Upper lobe of right lung (tissue), 1 donor: ENCODE data around the gene B4GALNT3. TPM values are rescaled to one million over a fixed set of nuclear protein-coding genes. Genes with fewer than 3 reads are reported as not detected.
A peak's percentile ranks its signal among the peaks of the same experiment; 100 is the strongest.

ENCODE experiments used
- ATAC-seq: fragments of 200-7000 bp; cut with Tn5 transposase; one replicate; pipeline ENCODE4 v1.9.1; 2020; ENCODE audit warnings: mild to moderate bottlenecking, moderate library complexity
- DNase-seq: peaks from one replicate; pipeline ENCODE4 v3.0.0-alpha.2; 2020
- H3K27ac ChIP-seq: fragments of 200-600 bp; one replicate; pipeline ENCODE4 v1.8.0; 2022
- H3K27me3 ChIP-seq: fragments of 200-600 bp; one replicate; pipeline ENCODE4 v1.8.0; 2022; ENCODE audit warnings: mild to moderate bottlenecking
- H3K36me3 ChIP-seq: fragments of 200-600 bp; one replicate; pipeline ENCODE4 v1.8.0; 2022
- H3K4me1 ChIP-seq: fragments of 200-600 bp; one replicate; pipeline ENCODE4 v1.8.0; 2022
- H3K4me3 ChIP-seq: fragments of 200-600 bp; one replicate; pipeline ENCODE4 v1.8.0; 2022; ENCODE audit warnings: mild to moderate bottlenecking
- H3K9me3 ChIP-seq: fragments of 200-600 bp; one replicate; pipeline ENCODE4 v1.8.0; 2022
- CTCF ChIP-seq: fragments of 200-600 bp; IDR thresholded peaks from one replicate; pipeline ENCODE4 v1.8.0; 2022; ENCODE audit warnings: antibody characterized with exemption
- intact Hi-C: fragments of 100-400 bp; cut with DNase I; formaldehyde crosslinking; loops from one replicate; pipeline ENCODE4 v1.11.0; 2022
- total RNA-seq: library from RNA; stranded (reverse); fragmentation: NEBNext Ultra II Directional; extraction: Animal tissue kit (Norgen Biotek cat#: 25700); gene quantifications from one replicate; pipeline ENCODE4 v1.2.1, GENCODE V29; 2021
- donor health status: DM: no; HTN: yes; CAD: no; lungs with severe emphysema.

Gene B4GALNT3
- total RNA-seq, 1 donor from 2014 or later, result 14.0 TPM

DNA sequence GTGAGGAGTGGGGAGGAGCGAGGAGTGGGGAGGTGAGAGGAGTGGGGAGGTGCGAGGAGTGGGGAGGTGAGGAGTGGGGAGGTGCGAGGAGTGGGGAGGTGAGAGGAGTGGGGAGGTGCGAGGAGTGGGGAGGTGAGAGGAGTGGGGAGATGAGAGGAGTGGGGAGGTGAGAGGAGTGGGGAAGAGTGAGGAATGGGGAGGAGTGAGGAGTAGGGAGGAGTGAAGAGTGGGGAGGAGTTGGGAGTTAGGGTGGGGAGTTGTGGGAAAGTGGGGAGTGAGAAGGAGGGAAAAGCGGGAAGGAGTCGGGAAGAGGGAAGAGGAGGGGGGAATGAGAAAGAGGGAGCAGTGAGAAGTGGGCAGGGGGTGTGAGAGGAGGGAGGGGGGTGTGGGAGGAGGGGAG is 86.1 kb downstream of the B4GALNT3 start:
- Histone ChIP-seq H3K27me3 (no peaks in the 10 kb centered on the region), H3K36me3 (no peaks in the 10 kb centered on the region), H3K4me1 (no peaks in the 10 kb centered on the region), H3K9me3 (no peaks in the 10 kb centered on the region), H3K27ac (no peak overlapping the region), H3K4me3 (no peak overlapping the region)
- intact Hi-C loops, result loop anchor here (5.0 kb wide), 1 partner anchor 94 kb away; no protein-coding TSS in a partner anchor
- TF ChIP-seq CTCF, result no peak
- DNase-seq (no peak), ATAC-seq (no peak)

GRCh38 chr12:546265-546919 is 86.7 kb downstream of the B4GALNT3 start:
- ATAC-seq, result peak; percentile 6

DNA sequence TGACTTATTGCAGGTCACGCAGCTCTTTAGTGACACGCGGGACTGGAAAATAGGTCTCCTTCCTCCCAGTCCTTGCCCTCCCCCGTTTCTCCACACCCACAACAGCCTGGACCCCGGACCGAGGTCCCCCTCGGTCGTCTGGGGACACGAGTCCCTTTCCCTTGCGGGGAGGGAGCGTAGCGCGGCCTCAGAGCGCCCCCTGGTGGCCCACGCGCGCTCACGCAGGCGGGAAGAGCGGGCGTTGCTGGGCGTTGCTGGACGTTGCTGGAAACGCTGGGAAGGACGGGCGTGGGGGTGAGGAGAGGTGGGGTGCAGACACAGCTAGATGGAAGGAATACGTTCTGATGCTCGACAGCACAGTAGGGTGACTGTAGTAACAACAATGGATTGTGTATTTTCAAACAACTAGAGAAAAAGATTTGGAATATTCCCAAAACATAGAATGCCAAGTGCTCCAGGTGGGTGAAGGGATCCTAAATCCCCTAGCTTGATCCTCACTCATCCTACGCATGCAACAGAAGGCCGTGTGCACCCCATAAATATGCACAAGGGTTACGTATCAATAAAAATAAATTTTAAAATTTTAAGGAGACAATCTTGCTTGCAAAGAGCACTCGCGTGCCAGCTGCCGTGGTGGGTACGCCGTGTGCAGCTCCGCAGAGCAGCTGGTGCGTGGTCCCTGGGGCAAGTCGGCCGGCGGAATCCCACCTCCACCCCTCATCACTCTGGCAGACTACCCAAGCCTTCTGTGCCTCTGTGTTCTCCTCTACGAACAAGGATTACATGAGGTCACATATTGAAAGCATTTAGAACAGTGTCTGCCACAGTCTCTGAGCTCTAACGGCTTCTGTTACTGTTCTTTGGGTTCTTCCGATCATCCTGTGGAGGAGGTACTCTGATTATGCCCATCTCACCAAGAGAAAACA is 87.4 kb downstream of the B4GALNT3 start:
- intact Hi-C loops, result loop anchor here (5.0 kb wide), 1 partner anchor 95 kb away; no protein-coding TSS in a partner anchor
- Histone ChIP-seq H3K9me3 (no peaks in the 10 kb centered on the region), H3K4me1 (no peaks in the 10 kb centered on the region), H3K4me3 (no peak overlapping the region), H3K27ac (no peak overlapping the region), H3K27me3 (no peaks in the 10 kb centered on the region), H3K36me3 (no peaks in the 10 kb centered on the region)
- peak; percentile 93 for ATAC-seq
- DNase-seq, result peak; percentile 85
- TF ChIP-seq CTCF, result peak; percentile 96

More at GRCh38 chr12:546265-546919, 86.7 kb downstream of the B4GALNT3 start:
- Histone ChIP-seq H3K36me3 (no peaks in the 10 kb centered on the region), H3K27ac (no peak overlapping the region), H3K9me3 (no peaks in the 10 kb centered on the region), H3K4me1 (no peaks in the 10 kb centered on the region), H3K27me3 (no peaks in the 10 kb centered on the region), H3K4me3 (no peak overlapping the region)
- intact Hi-C loops, result loop anchor here (5.0 kb wide), 1 partner anchor 94 kb away; no protein-coding TSS in a partner anchor
- DNase-seq, result no peak
- no peak for TF ChIP-seq CTCF

DNA sequence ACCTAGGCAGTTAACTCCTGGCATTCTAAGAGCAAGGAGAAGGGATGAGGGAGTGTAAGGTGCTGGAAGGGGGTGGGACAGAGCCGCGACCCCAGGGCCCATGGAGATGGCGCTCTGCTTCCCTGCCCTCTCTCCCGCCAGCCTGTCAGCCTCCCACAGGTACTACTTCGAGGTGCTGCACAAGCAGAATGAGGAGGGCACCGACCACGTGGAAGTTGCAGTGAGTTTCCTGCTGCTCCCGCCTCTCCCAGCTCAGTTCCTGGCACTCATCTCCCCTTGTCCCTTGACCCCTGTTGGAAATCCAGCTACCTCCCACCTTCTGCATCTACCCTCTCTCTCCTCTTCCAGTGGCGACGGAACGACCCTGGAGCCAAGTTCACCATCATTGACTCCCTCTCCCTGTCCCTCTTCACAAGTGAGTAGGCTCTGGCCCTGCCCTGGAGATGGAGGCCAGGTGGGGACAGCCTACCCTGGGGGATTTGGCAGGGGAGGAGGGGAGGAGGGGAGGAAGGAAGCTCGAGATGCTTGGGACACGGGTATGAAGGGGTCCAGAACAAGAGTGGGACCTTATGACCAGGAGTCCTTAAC is 88.2 kb downstream of the B4GALNT3 start:
- DNase-seq (no peak), ATAC-seq (no peak)
- H3K4me1 ChIP-seq, result no peaks in the 10 kb centered on the region
- no peak for TF ChIP-seq CTCF
- no peaks in the 10 kb centered on the region for H3K36me3 ChIP-seq
- no peak overlapping the region for H3K4me3 ChIP-seq
- H3K27ac ChIP-seq, result no peak overlapping the region
- no peaks in the 10 kb centered on the region for H3K9me3 ChIP-seq
- no peaks in the 10 kb centered on the region for H3K27me3 ChIP-seq
- intact Hi-C loops, result loop anchor here (5.0 kb wide), 1 partner anchor 96 kb away; no protein-coding TSS in a partner anchor

- intact Hi-C loops, result loop anchor here (5.0 kb wide), 1 partner anchor 97 kb away; no protein-coding TSS in a partner anchor
- DNase-seq (no peak), ATAC-seq (no peak)
- H3K4me1 ChIP-seq, result no peaks in the 10 kb centered on the region
- H3K4me3 ChIP-seq, result no peak overlapping the region
- H3K9me3 ChIP-seq, result no peaks in the 10 kb centered on the region
- H3K27ac ChIP-seq, result no peak overlapping the region
- no peaks in the 10 kb centered on the region for H3K36me3 ChIP-seq
- no peaks in the 10 kb centered on the region for H3K27me3 ChIP-seq
- TF ChIP-seq CTCF, result no peak
These were observed 89.8 kb downstream of the B4GALNT3 start for GRCh38 chr12:549476-550082.
